HG03558 (cell line): Measurements from ENCODE around the gene F7.

Experiments used
- ATAC-seq: cut with Tn5 transposase; IDR thresholded peaks from one replicate; pipeline ENCODE4 v1.9.1; 2021; ENCODE audit warnings: moderate number of reproducible peaks; ENCODE audit not compliant: unreplicated experiment; ENCODE audit errors: extremely low read depth

Gene F7

DNA sequence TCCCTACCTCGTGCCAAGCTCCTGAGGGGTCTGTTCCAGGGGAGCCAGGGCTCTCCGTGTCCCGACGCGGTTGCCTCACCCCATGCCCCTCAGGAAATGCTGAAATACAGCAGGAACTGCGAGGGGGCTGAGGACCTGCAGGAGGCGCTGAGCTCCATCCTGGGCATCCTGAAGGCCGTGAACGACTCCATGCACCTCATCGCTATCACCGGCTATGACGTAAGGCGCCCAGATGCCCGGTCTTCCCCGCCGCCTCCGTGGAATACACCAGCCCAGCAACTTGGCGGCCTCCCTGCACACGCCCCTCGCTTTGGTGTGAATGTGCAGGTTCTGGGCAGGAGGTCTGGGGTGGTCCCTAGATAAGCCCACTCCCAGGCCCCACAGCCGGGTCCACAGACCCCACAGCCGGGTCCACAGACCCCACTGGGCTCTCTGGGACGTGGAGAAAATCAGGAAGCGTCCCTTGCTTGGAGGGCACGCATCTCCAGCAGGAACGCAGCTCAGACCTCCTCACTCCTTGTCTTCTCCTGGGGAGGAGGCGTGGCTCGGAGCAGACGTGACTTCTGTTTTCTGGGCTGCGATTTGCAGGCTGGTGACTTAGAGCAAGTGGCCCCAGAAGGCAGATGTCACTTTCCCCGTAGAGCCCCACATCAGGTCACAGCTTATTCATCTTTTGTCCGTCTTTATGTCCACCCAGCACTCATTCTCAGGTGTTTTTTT is 19.4 kb upstream of the F7 start:
- no peak for ATAC-seq

DNA sequence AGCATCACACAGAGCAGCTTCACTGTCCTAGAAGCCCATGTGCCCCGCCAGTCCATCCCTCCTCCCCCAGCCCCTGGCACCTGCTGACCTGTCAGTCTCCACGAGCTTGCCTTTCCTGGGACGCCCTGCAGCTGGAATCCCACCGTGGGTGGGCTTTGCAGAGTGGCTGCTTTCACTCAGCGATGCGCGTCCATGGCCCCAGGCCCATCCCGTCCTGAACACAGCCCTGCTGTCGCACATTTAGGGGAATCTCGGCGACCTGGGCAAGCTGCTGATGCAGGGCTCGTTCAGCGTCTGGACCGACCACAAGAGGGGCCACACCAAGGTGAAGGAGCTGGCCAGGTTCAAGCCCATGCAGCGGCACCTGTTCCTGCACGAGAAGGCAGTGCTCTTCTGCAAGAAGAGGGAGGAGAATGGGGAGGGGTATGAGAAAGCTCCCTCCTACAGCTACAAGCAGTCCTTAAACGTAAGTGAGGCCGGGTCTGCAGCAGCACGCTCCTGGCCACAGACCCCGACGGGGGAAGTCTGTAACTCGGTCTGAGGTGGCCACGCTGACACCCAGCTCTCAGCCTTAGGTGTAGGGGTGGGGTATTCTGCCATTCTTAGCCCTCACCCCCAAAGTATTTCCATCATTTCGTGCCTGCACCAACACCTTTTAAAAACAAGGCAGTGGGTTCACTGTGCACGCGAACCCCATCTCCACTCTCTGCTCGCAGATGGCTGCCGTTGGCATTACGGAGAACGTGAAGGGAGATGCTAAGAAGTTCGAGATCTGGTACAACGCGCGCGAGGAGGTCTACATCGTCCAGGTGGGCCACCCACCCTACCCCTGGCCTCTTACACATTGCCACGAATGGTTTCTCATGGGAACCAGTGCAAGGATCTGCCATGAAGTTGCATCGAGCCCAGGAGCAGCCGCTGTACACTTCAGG is 18.3 kb upstream of the F7 start:
- no peak for ATAC-seq

DNA sequence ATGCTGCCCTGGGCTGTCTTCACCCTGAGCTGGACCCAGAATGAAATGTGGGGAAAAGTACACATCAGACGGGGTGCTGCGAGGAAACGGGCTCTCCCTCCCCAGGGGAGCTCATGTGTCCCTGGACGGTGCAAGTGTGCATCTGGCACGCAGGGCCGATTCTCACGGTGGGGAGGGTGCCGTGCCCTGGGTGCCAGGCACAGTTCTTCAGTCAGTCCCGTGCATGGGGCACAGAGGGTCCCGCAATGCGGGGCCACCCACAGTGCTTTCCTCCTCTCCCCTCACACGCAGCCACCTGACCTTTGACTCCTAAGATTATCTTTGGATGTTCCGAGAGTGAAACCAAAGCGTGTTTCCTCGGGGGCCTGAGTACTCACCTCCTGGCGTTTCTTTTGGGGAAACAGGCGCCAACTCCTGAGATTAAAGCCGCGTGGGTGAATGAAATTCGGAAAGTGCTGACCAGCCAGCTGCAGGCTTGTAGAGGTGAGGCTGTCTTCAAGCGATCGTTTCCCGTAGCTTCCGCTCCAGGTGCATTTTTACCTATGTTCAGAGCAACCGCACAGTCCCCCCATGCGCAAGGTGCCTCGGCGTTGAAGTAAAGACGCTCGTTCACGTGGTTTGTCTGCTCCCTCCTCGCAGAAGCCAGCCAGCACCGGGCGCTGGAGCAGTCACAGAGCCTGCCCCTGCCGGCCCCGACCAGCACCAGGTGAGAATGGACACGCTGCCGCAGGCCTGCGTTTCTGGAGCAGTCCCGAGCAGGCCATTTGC is 17.5 kb upstream of the F7 start:
- ATAC-seq: no peak

DNA sequence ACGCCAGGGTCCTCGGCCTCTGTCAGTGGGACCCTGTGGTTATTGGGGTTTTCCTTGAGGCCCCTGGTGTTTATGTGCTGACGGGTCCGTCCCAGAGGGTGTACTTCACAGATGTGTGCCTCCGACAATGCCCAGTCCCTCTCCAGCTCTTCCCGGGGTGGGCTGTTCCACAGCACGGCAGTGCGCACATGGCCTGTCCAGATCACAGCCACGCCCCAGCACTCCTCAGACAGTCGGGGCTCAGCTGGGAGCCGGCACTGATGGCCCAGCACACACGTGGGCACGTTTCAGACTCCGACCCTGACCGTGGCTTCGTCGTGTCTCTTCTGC is 16.9 kb upstream of the F7 start:
- no peak for ATAC-seq

DNA sequence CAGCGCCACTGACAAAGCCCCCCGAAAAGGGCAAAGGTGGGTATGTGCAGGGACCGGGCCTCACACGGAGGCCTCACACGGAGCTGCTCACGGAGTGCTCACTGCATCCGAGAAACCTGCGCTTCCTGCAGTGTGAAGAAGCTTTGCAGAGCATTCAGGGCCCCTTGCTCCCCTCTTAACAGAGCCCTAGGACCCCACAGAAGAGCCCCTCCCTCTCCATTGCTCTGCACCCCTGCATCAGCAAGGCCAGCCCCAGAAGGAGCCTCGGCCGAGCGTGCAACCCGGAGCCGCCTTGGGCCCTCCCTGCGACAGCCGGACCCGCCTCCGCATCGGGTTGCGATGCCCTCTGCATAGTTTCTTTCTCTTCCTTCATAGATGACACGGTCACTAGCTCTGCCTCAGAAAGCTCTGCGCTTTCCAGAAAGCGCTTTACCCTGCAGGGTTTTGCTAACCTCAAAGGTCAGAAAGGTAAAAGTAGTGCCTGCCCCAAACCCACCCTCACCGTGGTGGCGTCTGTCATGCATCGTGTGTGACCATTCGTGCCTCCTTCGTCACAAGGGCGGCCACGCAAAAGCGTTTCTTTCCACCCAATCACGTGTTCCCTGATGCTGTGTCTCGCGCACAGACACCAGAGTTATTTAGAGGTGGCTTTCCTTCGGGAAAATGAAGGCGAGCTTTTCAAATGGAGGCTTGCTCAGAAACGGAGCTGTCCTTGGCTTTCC is 15.7 kb upstream of the F7 start:
- no peak for ATAC-seq

DNA sequence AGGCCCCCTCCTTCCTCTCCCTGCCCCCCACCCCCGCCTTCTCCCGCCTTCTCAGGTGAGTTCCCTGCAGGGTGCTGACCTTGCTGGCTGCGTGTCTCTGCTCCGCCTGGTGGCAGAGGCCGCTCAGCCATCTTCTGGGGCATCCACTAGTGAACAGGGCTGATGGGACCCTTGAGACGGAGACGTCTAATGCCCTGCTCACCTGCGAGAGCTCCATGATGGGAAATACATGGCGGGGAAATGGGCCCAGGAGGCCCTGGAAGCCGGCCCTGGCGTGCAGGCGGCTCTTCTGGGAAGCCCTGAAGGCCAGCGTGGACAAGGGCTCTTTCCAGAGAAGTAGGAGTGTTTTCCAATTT is 15.2 kb upstream of the F7 start:
- ATAC-seq: no peak

DNA sequence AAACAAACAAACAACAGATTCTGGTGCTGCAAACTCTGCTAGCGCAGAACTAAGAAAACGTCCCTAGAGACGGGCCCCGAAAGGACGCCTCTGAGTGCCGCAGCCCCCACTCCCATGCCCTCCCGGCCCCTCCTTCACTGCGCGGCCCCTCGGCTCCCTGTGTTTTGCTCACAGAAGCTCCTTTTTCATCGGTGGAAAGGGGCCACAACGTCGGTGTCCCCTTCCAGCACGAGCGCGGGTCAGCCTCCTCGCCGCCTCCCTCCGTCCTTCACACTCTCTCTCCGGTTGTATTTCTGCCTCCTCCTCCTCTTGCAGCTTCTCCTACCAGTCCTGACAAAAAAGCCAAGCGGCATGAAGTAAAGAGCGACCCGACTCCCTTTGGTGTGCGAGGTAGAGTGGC is 14.8 kb upstream of the F7 start:
- no peak for ATAC-seq

DNA sequence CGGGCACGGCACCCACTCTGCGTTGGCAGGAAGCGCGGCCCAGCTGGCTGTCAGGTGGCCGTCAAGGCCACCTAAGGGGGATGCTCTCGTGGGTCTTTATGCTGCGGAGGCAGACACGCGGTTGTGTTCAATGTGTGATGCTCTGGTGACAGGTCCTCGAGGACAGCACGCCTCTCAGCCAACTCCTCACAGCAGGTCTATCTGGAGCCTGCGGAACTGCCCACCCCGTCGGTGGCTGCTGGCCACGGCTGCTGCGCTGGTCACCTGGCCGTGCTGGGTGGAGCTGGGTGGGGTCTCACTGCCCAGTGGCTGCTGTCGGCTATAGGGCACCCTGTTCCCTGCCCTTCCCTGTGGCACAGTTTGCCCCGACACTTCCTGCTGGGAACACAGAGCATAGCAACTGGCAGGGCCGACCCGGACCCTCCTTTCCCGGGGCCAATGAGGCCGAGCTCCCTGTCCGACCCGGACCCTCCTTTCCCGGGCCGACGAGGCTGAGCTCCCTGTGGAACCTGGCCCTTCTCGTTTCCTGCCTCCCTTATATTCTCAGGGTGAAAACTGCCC is 14.3 kb upstream of the F7 start:
- ATAC-seq: no peak

DNA sequence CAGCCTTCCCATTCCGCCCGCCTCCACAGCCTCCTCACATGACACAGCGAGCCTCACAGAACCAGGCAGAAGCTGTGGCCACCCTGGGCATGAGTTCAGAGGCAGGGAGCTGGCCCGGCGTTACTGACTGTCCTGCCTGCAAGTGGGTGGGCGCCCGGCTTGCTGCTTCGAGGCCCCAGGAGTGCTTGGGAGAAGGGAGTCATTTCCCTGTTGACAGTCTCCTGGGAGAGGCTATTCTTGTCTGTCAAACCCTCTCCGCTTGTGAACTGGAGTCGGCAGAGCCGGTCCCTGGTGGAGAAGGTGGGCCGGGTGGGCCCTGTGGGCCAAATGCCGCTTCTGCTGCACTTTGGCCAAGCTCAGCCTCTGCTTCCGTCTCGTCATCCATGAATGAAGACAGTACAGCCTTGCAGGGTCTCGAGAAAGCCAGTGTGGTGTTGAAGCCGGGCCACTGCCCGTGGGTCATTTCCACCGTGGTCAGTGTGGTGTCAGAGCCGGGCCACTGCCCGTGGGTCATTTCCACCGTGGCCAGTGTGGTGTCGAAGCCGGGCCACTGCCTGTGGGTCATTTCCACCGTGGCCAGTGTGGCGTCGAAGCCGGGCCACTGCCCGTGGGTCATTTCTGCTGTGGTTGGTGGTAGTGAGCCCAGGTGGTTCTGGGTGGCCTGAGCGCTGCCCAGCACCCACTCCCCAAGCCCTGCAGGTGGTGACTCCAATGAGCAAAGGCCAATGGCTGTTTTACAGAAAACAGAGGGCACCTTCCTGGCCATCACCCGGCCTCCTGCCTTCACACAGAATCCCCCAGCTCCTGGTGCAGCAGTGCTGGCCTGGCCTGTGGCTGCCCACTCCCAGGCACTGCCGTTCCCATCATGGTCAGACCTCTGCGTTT is 13.5 kb upstream of the F7 start:
- ATAC-seq: no peak

DNA sequence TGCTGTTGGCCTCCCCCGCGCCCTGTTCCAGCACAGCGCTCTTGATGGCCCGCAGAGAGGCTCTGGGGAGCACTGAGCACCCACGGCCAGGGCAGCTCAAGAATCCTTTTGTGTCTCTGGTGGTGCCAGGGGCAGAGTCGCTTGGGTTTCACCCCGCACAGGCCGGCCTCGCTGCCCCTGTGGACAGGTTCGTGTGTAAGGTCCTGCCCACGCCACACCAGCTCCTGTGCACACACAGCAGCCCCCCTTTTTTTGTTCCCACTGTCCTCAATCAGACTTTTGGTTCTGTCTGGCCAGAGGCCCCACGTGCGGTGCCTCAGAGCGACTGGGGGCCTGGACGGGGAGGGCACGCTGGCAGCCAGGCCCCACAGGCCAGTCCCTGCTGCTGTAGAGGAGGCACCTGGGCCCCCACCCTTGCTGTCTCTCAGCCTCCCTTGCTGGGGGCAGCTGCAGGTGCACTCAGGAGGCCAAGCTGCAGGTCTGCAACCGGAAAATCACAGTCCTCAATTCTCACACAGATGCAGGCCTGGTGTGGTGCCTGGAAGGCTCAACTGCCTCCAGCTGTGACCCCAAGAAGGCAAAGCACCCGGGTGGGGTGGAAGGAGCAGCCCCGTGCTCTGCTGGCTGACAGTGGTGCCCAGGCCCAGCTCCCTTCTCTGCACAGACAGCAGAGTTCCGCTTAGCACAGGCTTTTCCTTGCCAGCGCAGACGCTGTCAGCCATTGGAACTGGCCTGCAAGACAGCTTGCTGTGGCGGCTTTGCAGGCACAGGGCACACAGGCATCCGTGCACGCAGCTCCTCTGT is 12.6 kb upstream of the F7 start:
- ATAC-seq: no peak

DNA sequence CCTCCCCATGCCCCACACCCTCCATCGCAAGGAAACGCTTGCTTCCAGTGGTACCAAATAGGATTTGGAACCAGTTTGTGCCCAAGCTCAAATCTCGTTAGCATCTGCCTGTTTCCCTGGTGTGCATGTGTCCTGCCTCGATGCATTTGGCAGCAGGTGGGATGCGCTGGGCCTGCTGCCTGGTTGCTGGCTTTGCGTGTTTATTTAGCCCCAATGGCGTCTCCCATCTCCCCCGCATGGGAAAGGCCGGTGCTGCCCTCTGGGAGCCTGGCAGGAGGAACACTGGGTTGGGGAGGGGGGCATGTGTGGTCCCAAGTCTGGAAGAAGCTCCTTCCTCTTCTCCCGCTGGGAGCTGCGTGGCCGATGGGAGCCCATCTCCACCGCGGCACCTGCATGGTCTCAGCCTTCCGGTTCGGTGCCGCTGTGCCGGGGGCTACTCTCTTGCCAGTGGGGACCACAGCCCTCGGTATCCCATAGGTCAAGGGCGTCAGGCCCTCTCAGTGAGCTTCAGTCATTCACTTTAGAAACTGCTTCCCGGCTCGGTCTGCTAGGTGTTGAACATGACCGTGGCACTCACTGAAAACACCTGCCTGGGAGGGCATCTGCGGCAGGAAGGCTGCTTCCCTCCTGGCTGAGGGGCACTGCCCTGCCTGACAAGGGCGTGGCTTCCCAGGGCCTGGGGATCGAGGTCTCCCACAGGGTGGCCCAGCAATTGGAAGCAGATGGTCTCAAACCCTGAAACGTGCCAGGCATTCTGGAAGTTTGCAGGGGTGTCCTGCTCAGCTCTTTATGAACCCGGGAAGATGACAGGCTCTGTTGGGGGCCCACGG is 11.8 kb upstream of the F7 start:
- no peak for ATAC-seq

DNA sequence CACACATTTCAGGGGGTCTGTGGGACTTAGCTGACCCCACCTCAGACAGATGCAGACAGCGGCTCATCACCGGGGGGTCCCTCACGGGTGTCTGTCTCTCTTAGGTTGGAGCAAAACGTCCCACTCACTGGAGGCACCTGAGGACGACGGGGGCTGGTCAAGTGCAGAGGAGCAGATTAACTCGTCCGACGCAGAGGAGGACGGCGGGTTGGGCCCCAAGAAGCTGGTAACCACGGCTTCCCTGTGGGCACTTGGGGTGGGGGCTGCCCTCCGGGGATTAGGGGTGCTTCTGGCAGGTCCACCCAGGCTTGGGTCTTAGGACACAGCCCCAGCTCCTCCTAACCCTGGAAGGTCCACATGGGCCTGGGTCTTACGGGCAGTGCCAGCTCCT is 11.2 kb upstream of the F7 start:
- no peak for ATAC-seq

DNA sequence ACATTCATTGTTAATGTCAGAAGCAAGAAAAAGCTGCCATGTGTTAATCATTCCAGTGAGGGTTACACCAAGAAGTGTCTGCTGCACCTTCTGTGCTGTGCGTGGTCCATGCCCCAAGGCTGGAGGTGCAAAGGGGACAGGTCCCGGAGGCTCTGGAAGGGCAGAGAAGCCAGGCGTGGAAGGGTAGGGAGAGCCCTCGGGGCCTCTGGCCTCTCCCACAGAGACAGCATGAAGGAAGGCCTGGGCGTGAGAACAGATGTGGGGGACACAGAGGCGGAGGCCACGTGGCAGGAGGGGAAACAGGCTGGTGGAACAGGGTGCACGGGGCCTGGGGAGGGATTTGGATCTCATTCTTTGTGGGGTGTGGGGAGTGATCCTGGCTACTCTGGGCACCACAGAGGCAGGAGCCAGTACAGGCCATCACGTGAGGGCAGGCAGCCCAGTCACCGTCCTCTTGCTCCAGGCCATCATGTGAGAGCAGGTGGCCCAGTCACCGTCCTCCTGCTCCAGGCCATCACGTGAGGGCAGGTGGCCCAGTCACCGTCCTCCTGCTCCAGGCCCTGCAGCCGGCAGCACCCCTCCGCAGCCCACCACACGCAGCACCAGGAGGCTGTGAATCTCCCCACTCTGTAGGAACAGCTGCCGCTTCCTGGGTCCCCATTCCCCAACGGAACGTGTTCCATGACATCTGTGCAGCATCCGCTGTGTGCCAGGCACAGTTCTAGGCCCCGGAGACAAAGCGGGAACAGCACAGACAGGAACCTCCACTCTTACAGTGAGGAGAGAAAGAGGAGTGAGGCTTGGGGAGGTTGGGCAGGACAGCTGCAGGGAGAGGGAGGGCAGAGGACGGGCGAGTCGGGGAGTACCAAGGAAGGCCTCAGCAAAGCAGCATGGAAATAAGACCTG is 10.2 kb upstream of the F7 start:
- ATAC-seq: no peak

DNA sequence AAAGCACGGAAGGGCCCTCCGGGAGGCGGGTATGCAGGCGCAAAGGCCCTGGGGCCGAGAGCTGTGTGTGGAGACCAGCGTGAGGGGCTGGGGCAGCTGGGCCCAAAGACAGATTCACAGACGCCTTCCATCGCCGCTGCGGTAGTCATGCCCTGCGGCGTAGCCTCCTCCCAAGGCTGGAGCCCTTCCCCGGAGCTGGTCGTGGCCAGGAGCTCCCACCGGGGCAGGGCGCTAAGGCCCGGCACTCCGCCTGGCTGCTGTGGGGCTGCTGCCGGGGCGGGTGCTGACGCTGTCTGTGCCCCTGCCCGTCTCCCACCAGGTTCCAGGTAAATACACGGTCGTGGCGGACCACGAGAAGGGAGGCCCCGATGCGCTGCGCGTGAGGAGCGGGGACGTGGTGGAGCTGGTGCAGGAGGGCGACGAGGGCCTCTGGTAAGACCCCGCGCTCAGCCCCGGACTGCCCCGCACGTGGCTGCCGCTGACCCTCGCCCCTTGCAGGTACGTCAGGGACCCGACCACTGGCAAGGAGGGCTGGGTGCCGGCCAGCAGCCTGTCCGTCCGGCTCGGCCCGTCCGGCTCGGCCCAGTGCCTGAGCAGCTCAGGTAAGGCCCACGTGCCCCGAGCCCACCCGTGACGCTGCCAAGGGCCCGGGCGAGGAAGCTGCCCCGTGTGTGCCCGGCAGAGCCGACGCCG is 9.4 kb upstream of the F7 start:
- no peak for ATAC-seq

DNA sequence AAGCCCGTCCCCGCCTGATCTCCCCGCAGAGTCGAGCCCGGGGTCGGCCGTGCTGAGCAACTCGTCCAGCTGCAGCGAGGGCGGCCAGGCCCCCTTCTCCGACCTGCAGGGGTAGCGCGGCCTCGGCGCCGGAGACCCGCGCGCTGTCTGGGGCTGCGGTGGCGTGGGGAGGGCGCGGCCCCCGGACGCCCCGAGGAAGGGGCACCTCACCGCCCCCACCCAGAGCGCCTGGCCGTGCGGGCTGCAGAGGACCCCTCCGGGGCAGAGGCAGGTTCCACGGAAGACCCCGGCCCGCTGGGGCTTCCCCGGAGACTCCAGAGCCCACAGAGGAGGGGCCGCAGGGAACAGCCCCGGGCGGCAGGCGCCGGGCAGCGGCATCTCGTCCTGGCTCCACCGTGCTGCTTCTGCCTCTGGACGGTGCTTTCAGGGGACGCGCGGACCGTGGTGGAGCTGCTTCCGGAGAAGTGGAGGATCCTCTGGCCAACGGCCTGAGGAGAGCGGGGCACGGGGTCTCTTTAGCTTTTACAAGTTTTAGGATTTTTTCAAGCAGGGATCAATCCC is 8.8 kb upstream of the F7 start:
- ATAC-seq: no peak

DNA sequence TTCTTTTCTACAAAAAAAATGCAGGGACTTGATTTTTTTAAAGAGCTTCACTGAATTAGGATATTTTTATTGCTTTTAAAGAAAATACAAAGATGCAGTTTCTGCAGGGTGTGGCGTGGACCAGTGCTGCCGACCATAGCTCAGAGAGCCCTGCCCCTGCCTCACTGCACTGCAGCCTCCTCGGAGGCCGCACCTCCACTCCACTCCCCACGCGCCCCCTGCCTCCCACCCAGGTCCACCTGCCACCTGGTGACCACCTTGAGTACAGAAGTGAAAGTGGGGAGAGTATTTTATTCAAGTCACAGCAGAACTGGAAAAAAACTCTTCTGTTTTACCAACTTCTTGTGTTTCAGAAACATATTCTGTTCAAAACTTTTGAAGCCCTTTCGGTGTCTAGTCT is 7.9 kb upstream of the F7 start:
- no peak for ATAC-seq
